Activated CD8-positive, alpha-beta T cell treated with anti-CD3 and anti-CD28 coated beads for 36 hours (primary cell): Measurements from ENCODE around the gene DCC. TPM values are rescaled to one million over a fixed set of nuclear protein-coding genes. Genes with fewer than 3 reads are reported as not detected.

Experiments
- ATAC-seq: fragments of 200-7000 bp; cut with Tn5 transposase; one replicate; pipeline ENCODE4 v1.10.0; 2021; ENCODE audit warnings: mild to moderate bottlenecking, moderate library complexity
- CTCF ChIA-PET: fragments of 350-600 bp; sonication (Branson Sonifier 250); formaldehyde crosslinking; loops from one replicate; lab custom pipeline; 2021; ENCODE audit warnings: antibody characterized with exemption; lab: Charles Lee
- POLR2A ChIA-PET: fragments of 350-600 bp; sonication (Branson Sonifier 250); formaldehyde crosslinking; loops from one replicate; lab custom pipeline; 2021; ENCODE audit warnings: antibody characterized with exemption; lab: Charles Lee
- DNase-seq: peaks from one replicate; pipeline ENCODE4 v3.0.0-alpha.2; 2020
- H3K27ac Mint-ChIP-seq: one replicate; pipeline ENCODE4 v1.8.0; 2021; ENCODE audit warnings: mild to moderate bottlenecking, mixed read lengths
- H3K27me3 Mint-ChIP-seq: one replicate; pipeline ENCODE4 v1.8.0; 2021; ENCODE audit warnings: mixed read lengths
- H3K36me3 Mint-ChIP-seq: one replicate; pipeline ENCODE4 v1.8.0; 2021; ENCODE audit warnings: low read depth, mixed read lengths
- H3K4me1 Mint-ChIP-seq: one replicate; pipeline ENCODE4 v1.8.0; 2021; ENCODE audit warnings: low read depth, mixed read lengths
- H3K4me3 Mint-ChIP-seq: one replicate; pipeline ENCODE4 v1.8.0; 2021; ENCODE audit warnings: mild to moderate bottlenecking, moderate library complexity, mixed read lengths
- H3K9me3 Mint-ChIP-seq: one replicate; pipeline ENCODE4 v1.8.0; 2021; ENCODE audit warnings: mixed read lengths
- CTCF ChIP-seq: fragments of 200-600 bp; IDR thresholded peaks from one replicate; pipeline ENCODE4 v1.8.0; 2022; ENCODE audit warnings: antibody characterized with exemption, mild to moderate bottlenecking
- intact Hi-C: fragments of 100-400 bp; cut with micrococcal nuclease; formaldehyde crosslinking; loops from one replicate; pipeline ENCODE4 v1.10.0; 2022
- total RNA-seq, 2 experiments: library from RNA; stranded (reverse); gene quantifications; one replicate each; pipeline ENCODE4 v1.2.3, GENCODE V29; 2021

The DCC gene
- total RNA-seq, 2 experiments from 2014 or later = not detected

DNA sequence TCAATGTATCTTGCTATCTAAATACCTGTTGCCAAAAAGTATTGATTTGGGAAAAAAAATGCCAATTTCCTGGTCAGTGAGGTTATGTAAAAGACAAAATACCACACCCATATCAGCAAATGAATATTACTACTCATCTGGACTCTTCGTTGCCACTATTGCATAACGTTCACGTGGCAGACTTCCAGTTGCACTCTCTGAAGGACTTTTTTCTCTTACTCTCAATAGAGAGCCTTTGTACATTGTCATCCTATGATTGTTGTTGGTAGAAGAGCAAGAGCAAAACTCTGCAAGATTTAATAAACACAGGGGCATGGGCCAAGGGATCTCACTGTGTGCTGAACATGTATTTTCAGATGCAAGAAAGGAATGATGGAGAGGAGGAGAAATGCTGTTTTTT lies 1194.7 kb downstream of the DCC start:
- TF ChIP-seq CTCF = no peak
- ChIA-PET POLR2A (no interaction called here), CTCF (no interaction called here)
- Mint-ChIP-seq H3K9me3 (peaks cover 2% of the 10 kb centered on the region), H3K27me3 (no peaks in the 10 kb centered on the region), H3K4me1 (no peaks in the 10 kb centered on the region), H3K27ac (no peak overlapping the region), H3K4me3 (no peak overlapping the region), H3K36me3 (no peaks in the 10 kb centered on the region)
- ATAC-seq = no peak
- intact Hi-C loops = no loop called here
- DNase-seq = no peak

DNA sequence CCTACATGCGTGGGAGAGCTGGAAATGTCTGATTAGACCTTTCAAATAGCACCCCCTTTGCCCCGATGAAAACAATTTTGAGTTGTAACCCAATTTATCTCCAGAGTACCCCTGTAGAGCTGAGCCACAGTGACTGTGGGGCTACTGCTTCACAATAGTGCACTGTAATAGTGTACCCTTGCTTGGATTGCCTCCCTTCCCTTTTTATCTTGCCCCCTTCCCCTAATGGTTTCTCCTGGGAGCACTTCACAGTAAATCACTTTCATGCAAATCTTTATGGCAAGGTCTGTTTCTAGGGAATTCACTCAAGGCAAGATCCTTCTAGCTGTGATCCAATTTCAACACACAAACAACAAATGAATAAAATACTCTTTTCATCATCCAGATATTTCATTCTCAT lies 1196.9 kb downstream of the DCC start:
- no peaks in the 10 kb centered on the region for H3K27me3 Mint-ChIP-seq
- H3K27ac Mint-ChIP-seq = no peak overlapping the region
- no peak for TF ChIP-seq CTCF
- H3K9me3 Mint-ChIP-seq = peaks cover 2% of the 10 kb centered on the region
- DNase-seq = no peak
- ATAC-seq = no peak
- ChIA-PET POLR2A (no interaction called here), CTCF (no interaction called here)
- H3K36me3 Mint-ChIP-seq = no peaks in the 10 kb centered on the region
- no peak overlapping the region for H3K4me3 Mint-ChIP-seq
- H3K4me1 Mint-ChIP-seq = no peaks in the 10 kb centered on the region
- intact Hi-C loops = no loop called here

GRCh38 chr18:53541924-53542323 lies 1201.9 kb downstream of the DCC start:
- no peaks in the 10 kb centered on the region for H3K27me3 Mint-ChIP-seq
- TF ChIP-seq CTCF = no peak
- DNase-seq = no peak

GRCh38 chr18:53543711-53544110 lies 1203.7 kb downstream of the DCC start:
- H3K4me1 Mint-ChIP-seq = no peaks in the 10 kb centered on the region
- no peak overlapping the region for H3K27ac Mint-ChIP-seq
- ChIA-PET CTCF (no interaction called here), POLR2A (no interaction called here)
- no peaks in the 10 kb centered on the region for H3K27me3 Mint-ChIP-seq
- ATAC-seq (no peak), DNase-seq (no peak)
- H3K4me3 Mint-ChIP-seq = no peak overlapping the region
- no peak for TF ChIP-seq CTCF
- H3K36me3 Mint-ChIP-seq = no peaks in the 10 kb centered on the region
- peaks cover 1% of the 10 kb centered on the region for H3K9me3 Mint-ChIP-seq
- intact Hi-C loops = no loop called here

More at GRCh38 chr18:53541924-53542323, 1201.9 kb downstream of the DCC start:
- no peak overlapping the region for H3K27ac Mint-ChIP-seq
- H3K4me3 Mint-ChIP-seq = no peak overlapping the region
- H3K9me3 Mint-ChIP-seq = peaks cover 3% of the 10 kb centered on the region
- ChIA-PET POLR2A (no interaction called here), CTCF (no interaction called here)
- no peaks in the 10 kb centered on the region for H3K4me1 Mint-ChIP-seq
- intact Hi-C loops = no loop called here
- no peak for ATAC-seq
- no peaks in the 10 kb centered on the region for H3K36me3 Mint-ChIP-seq

DNA sequence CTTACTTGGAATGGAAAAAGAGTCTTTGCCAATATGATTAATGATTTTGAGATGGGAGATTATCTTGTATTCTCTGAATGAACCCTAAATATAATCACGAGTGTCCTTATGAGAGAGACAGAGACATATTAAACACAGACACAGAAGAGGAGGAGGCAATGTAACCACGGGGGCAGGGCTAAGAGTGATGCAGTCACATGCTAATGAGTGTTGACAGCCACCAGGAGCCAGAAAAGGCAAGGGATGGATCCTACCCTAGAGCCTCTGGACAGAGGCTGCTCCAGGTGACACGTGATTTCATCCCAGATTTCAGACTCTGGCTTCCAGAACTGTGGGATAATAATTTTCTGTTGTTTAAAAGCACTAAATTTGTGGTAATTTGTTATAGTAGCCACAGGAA lies 1204.9 kb downstream of the DCC start:
- no peak for ATAC-seq
- Mint-ChIP-seq H3K27me3 (no peaks in the 10 kb centered on the region), H3K27ac (no peak overlapping the region), H3K9me3 (peaks cover 1% of the 10 kb centered on the region), H3K4me1 (no peaks in the 10 kb centered on the region), H3K4me3 (no peak overlapping the region), H3K36me3 (no peaks in the 10 kb centered on the region)
- intact Hi-C loops = no loop called here
- POLR2A ChIA-PET = no interaction called here
- CTCF ChIA-PET = no interaction called here
- no peak for DNase-seq
- no peak for TF ChIP-seq CTCF
